ENCODE results near the gene TMSB15C.
"Not testable (repeated sequence)": the region's sequence is repeated elsewhere in the genome, so short reads cannot be mapped to it uniquely, and the experiment has no call there.

Gene TMSB15C

GRCh38 chrX:104075778-104076445, at the start of gene TMSB15C:
TMSB15C (minus strand) TSS chrX:104076236.
- not testable (repeated sequence) for DNase-seq

GRCh38 chrX:104122829-104123228, 46.8 kb upstream of the TMSB15C start:
- no peak for DNase-seq

GRCh38 chrX:104118765-104119164, 42.7 kb upstream of the TMSB15C start:
- no peak for DNase-seq

- DNase-seq: no peak
These were observed 41.7 kb upstream of the TMSB15C start for GRCh38 chrX:104117759-104118158.

- DNase-seq: peak; percentile 54
These were observed 37.4 kb upstream of the TMSB15C start for GRCh38 chrX:104113222-104113965.

- DNase-seq: no peak
These were observed 36.4 kb upstream of the TMSB15C start, which contains the start of gene ZCCHC18 for GRCh38 chrX:104112326-104112951. ZCCHC18 (plus strand) TSS chrX:104112523; CDS start chrX:104114112, 1,589 bp downstream.

- not testable (repeated sequence) for DNase-seq
These were observed 34.6 kb upstream of the TMSB15C start for GRCh38 chrX:104110491-104111240.

- DNase-seq: no peak
These were observed 32.9 kb upstream of the TMSB15C start for GRCh38 chrX:104108955-104109354.

- no peak for DNase-seq
These were observed 29.6 kb upstream of the TMSB15C start for GRCh38 chrX:104105330-104106262.

GRCh38 chrX:104104676-104105075, 28.6 kb upstream of the TMSB15C start:
- DNase-seq: no peak

- no peak for DNase-seq
These were observed 22.9 kb upstream of the TMSB15C start for GRCh38 chrX:104098919-104099318.

GRCh38 chrX:104098151-104098808, 22.2 kb upstream of the TMSB15C start:
- DNase-seq: peak; percentile 64

GRCh38 chrX:104085919-104086318, 9.9 kb upstream of the TMSB15C start:
- DNase-seq: no peak

GRCh38 chrX:104085477-104085876, 9.4 kb upstream of the TMSB15C start:
- no peak for DNase-seq

GRCh38 chrX:104084534-104085277, 8.7 kb upstream of the TMSB15C start:
- no peak for DNase-seq

GRCh38 chrX:104084063-104084462, 8.0 kb upstream of the TMSB15C start:
- DNase-seq: no peak

- DNase-seq: not testable (repeated sequence)
These were observed 1.8 kb upstream of the TMSB15C start for GRCh38 chrX:104077854-104078253.

- DNase-seq: not testable (repeated sequence)
These were observed 13.4 kb downstream of the TMSB15C start for GRCh38 chrX:104062636-104063035.

- DNase-seq: not testable (repeated sequence)
These were observed 21.1 kb downstream of the TMSB15C start for GRCh38 chrX:104054956-104055355.

- DNase-seq: no peak
These were observed 28.9 kb downstream of the TMSB15C start for GRCh38 chrX:104047171-104047570.

GRCh38 chrX:104045642-104046041, 30.4 kb downstream of the TMSB15C start:
- no peak for DNase-seq

Data from CD4-positive, alpha-beta T cell treated with Interleukin-4 for 4 hours (primary cell).